ENCODE measurements around the gene CPM. TPM values are rescaled to one million over a fixed set of nuclear protein-coding genes. Genes with fewer than 3 reads are reported as not detected.

The CPM gene
- total and polyA plus RNA-seq, 2 donors (not counting 3 experiments of a cell fraction or from before 2014, with no cell fraction given), result not detected

DNA sequence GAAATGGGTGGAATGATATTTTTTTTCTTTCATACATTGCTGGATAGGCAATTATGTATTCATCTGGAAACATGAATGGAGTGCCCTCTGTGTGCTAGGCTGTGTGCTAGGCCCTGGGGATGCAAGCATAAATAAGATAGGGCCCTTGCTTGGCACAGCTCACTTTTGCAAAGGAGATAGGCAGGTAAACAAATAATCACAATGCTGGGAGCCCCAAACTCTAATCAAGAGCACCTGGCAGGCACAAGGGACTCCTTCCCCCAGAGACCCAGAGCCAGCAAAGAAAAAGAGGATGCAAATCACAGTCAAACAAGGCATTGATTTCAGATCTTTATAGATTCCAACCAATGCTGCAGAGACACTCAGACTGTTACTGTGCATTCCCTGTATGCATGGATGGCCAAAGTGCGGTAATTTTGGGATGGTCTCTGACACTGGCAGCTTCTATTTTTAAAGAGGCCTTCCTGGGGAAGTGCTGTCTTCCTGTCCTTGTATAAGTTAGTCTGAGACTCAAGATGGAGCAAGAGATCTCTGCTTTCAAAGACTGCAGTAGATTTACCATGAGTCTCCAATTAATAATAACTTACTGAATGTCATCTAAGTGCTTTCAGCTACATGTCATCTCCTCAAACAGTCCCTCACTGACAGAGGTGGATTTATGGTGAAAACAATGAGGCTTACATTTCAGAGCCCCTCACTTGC, 45.1 kb upstream of the CPM start:
- BruUV-seq (replicated peaks), result no TSS peak
- Histone ChIP-seq H3K27me3 (ENCODE audit: control insufficient read depth in 2 of 2, insufficient read depth in 2 of 2, low read length in 2 of 2) (peaks cover 0 to 5% of the 10 kb centered on the region in 2 experiments), H3K36me3 (ENCODE audit: control insufficient read depth in 2 of 2, extremely low read depth in 1 of 2, insufficient read depth in 2 of 2, low read length in 2 of 2) (no peaks in the 10 kb centered on the region), H3K4me2 (ENCODE audit: insufficient read depth, low read length) (no peak overlapping the region), H3K9me3 (replicated peaks; ENCODE audit: control insufficient read depth, insufficient read depth, low read length) (no peaks in the 10 kb centered on the region), H2AFZ (ENCODE audit: low read depth, low read length) (no peak overlapping the region), H3K4me3 (replicated peaks in 1 of 3; ENCODE audit: insufficient read depth in 1 of 3, low read depth in 1 of 3, low read length in 3 of 3) (no peak overlapping the region), H3K27ac (ENCODE audit: insufficient read depth, low read depth, low read length) (no peak overlapping the region), H3K9me1 (replicated peaks; ENCODE audit: control insufficient read depth, extremely low read depth, insufficient read depth, low read length) (no peaks in the 10 kb centered on the region), H3K4me1 (ENCODE audit: control insufficient read depth, extremely low read depth, insufficient read depth, low read length) (no peaks in the 10 kb centered on the region), H4K20me1 (replicated peaks; ENCODE audit: control insufficient read depth, extremely low read depth, insufficient read depth, low read length) (no peaks in the 10 kb centered on the region), H3K9ac (replicated peaks; ENCODE audit: extremely low read depth, insufficient read depth, low read length) (no peak overlapping the region), H3K79me2 (ENCODE audit: control insufficient read depth, insufficient read depth, low read length) (no peaks in the 10 kb centered on the region)
- ChIA-PET POLR2A (no interaction called here), CTCF (no interaction called here)
- intact Hi-C loops (cut with micrococcal nuclease), result no loop called here
- TF ChIP-seq JUN (IDR thresholded peaks at IDR 0.05; ENCODE audit: borderline replicate concordance, insufficient read depth, insufficient read length, low read depth) (no peak), MYC (IDR thresholded peaks at IDR 0.05; ENCODE audit: low read depth, low read length) (no peak), POLR2A (IDR thresholded peaks at IDR 0.05; ENCODE audit: low read depth, low read length) (no peak), EZH2 (IDR thresholded peaks at IDR 0.05; ENCODE audit: borderline replicate concordance, low read depth, low read length, severe bottlenecking) (no peak), FOS (IDR thresholded peaks at IDR 0.05; ENCODE audit: borderline replicate concordance, insufficient read depth, low read length) (no peak), GATA2 (IDR thresholded peaks at IDR 0.05; ENCODE audit: insufficient read depth, insufficient read length, low read depth, low read length) (no peak), POLR2AphosphoS5 (IDR thresholded peaks at IDR 0.05; ENCODE audit: insufficient read depth, low read depth, low read length) (no peak)
- TF ChIP-seq, protein P1, sequence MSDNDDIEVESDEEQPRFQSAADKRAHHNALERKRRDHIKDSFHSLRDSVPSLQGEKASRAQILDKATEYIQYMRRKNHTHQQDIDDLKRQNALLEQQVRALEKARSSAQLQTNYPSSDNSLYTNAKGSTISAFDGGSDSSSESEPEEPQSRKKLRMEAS (IDR thresholded peaks at IDR 0.05; ENCODE audit: insufficient read depth, insufficient read length), result no peak
- TF ChIP-seq, protein P2, sequence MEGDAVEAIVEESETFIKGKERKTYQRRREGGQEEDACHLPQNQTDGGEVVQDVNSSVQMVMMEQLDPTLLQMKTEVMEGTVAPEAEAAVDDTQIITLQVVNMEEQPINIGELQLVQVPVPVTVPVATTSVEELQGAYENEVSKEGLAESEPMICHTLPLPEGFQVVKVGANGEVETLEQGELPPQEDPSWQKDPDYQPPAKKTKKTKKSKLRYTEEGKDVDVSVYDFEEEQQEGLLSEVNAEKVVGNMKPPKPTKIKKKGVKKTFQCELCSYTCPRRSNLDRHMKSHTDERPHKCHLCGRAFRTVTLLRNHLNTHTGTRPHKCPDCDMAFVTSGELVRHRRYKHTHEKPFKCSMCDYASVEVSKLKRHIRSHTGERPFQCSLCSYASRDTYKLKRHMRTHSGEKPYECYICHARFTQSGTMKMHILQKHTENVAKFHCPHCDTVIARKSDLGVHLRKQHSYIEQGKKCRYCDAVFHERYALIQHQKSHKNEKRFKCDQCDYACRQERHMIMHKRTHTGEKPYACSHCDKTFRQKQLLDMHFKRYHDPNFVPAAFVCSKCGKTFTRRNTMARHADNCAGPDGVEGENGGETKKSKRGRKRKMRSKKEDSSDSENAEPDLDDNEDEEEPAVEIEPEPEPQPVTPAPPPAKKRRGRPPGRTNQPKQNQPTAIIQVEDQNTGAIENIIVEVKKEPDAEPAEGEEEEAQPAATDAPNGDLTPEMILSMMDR (IDR thresholded peaks at IDR 0.05; ENCODE audit: extremely low read depth in 1 of 2, insufficient read depth in 1 of 2, low read depth in 1 of 2, low read length in 2 of 2), result no peak
- DNase-seq (ENCODE audit: low read depth, low spot score) (no peak), FAIRE-seq (no peak)
- dilution Hi-C loops (cut with MboI; ENCODE audit: extremely low pct_ligation_motif_present, low sequenced_read_pairs), result no loop called here
